ENCODE data around the gene LRRC18.

The LRRC18 gene

DNA sequence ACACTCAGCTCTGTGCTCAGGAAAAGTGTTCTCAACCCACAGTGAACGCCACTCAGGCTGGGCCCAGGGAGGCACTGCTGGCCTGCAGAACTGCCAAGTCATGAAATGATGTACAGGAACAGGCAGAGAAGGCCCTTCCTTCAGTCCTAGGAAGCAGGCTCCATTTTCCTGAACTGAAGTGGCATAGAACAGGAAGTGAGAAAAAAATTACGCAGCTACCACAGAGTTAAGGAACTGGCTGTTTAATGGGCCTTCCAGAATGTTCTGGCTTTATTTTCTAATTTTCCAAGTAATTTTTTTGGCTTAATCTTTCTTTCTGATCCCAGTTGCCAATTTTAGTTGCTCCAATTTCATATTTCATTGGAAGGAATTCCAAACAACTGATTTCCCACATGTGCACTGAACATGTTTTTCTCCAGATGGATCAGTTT is 39.3 kb downstream of the LRRC18 start:
- H3K4me3 ChIP-seq (ENCODE audit: low read depth, low read length), result no peak overlapping the region

DNA sequence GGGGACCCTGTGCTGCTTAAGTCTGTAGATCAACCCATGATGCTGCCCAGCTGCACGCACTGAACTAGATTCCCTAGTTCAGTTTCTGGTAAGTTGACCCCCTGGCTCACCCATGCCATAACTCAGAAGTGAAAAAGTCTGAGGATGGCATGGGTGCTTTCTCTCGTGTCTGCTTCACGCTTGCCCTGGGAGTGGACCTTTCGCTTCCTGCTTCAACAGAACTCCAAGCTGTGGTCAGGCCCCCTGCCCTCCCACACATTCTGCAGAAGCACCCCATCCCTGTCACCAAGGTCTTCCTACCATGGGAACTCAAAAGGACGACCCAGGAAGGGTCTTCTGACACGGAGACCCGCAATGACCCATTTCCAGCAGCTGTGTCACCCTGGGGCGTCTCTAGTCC is 39.9 kb downstream of the LRRC18 start:
- no peak overlapping the region for H3K4me3 ChIP-seq (ENCODE audit: low read depth, low read length)
- TF ChIP-seq, protein P1, sequence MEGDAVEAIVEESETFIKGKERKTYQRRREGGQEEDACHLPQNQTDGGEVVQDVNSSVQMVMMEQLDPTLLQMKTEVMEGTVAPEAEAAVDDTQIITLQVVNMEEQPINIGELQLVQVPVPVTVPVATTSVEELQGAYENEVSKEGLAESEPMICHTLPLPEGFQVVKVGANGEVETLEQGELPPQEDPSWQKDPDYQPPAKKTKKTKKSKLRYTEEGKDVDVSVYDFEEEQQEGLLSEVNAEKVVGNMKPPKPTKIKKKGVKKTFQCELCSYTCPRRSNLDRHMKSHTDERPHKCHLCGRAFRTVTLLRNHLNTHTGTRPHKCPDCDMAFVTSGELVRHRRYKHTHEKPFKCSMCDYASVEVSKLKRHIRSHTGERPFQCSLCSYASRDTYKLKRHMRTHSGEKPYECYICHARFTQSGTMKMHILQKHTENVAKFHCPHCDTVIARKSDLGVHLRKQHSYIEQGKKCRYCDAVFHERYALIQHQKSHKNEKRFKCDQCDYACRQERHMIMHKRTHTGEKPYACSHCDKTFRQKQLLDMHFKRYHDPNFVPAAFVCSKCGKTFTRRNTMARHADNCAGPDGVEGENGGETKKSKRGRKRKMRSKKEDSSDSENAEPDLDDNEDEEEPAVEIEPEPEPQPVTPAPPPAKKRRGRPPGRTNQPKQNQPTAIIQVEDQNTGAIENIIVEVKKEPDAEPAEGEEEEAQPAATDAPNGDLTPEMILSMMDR (IDR thresholded peaks at IDR 0.05; ENCODE audit: low read depth, low read length), result no peak

More for the DNA sequence above, 39.3 kb downstream of the LRRC18 start:
- TF ChIP-seq, protein P1 (IDR thresholded peaks at IDR 0.05; ENCODE audit: low read depth, low read length), result no peak

DNA sequence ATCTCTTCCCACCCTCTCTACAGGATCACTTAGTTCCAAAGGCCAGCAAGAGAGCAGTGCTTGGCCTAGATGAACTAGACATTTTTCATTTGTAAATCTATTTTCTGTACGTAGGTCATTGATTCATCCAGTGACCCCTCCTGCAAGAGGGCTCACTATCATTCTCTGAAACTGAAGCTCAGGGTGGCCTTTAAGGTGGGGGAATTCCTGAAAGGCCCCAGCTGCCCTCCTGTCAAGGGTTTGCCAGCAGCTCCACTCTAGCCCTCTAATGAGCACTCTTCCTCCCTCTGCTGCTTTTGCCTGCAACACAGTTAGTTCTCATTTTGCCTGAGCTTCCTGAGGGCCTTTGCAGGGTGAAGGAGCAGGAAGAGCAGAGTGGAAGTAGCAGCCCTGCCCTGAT is 41.2 kb downstream of the LRRC18 start:
- H3K4me3 ChIP-seq (ENCODE audit: low read depth, low read length), result no peak overlapping the region
- TF ChIP-seq, protein P1 (IDR thresholded peaks at IDR 0.05; ENCODE audit: low read depth, low read length), result no peak

DNA sequence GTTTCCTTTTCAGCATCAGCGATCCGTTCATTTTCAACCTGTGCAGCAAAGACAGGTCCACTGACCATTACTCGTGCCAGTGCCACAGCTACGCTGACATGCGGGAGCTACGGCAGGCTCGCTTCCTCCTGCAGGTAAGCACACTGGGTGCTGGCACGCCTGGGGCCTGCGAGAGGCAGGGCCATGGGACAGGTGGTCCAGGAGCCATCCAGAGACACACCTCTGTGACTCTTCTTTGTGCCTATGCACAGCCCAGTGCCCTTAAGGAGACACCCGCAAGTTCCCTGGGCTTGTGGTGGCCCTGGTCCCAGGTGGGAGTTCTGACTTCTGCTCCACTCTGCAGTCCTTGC is 42.2 kb downstream of the LRRC18 start:
- no peak overlapping the region for H3K4me3 ChIP-seq (ENCODE audit: low read depth, low read length)
- TF ChIP-seq, protein P1 (IDR thresholded peaks at IDR 0.05; ENCODE audit: low read depth, low read length), result no peak

DNA sequence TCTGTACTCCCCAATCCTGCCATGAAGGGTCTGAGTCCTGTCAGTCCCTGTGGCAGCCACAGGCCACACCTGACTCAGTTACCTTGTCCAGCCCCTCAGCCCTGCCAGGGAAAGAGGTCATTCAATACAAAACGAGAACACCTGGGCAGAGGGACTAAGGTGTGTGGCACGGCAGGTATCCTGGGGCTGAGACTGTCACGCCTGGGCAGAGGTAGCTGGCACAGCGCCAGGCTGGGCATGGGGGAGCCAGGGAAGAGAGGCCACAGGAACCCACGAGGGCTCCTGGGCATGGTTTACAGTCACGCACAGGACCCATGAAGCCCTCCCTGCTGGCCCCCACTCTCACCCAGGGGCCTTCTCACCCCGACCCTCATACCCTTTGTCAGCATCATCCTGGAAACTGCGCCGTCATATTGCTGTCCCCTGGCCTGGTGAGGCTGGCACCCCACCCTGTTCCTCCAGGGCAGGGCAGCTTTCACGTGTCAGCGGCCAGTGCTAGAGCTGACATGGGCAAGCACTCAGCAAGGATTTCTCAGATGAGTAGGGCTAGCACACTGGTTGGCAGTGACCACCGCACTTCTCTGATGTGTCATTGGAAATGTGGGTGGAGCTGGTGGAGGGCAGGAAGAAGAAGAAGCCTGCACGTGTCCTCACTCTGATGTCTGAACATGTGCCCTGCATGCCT is 42.7 kb downstream of the LRRC18 start:
- H3K4me3 ChIP-seq (ENCODE audit: low read depth, low read length), result no peak overlapping the region
- TF ChIP-seq, protein P1 (IDR thresholded peaks at IDR 0.05; ENCODE audit: low read depth, low read length), result no peak

DNA sequence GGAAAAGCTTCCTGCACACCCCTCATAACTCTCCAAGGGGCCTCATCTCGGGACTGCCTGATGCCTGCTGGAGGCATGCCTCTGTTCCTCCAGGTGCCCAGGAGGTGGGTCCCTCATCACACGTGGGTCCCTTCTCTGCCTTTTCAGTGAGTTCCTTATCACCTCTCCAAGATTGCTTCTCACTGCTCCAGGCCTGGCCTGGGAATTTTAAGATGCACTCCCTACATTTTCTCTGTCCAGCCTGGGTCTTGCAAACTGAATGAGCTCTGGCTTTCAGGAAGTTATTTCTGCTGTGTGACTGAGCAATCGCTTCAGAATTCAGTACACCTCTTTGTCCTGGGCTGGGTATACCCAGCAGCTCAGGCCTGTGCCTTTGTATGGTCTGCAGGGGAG is 43.8 kb downstream of the LRRC18 start:
- TF ChIP-seq, protein P1 (IDR thresholded peaks at IDR 0.05; ENCODE audit: low read depth, low read length), result no peak
- H3K4me3 ChIP-seq (ENCODE audit: low read depth, low read length), result no peak overlapping the region

GRCh38 chr10:48894911-48895802 is 44.5 kb downstream of the LRRC18 start:
- TF ChIP-seq, protein P1 (IDR thresholded peaks at IDR 0.05; ENCODE audit: low read depth, low read length), result no peak
- no peak overlapping the region for H3K4me3 ChIP-seq (ENCODE audit: low read depth, low read length)
